Osteoblast (primary cell): ENCODE data around the gene GOLGA1. TPM values are rescaled to one million over a fixed set of nuclear protein-coding genes. Genes with fewer than 3 reads are reported as not detected.

Experiments used
- DNase-seq: peaks from one replicate; pipeline ENCODE4 v3.0.0; 2011; ENCODE audit warnings: low spot score, mixed read lengths; ENCODE audit not compliant: insufficient read length; ENCODE audit errors: missing footprints
- H2AFZ ChIP-seq: 2 replicates; pipeline ENCODE4 v1.6.0; 2011; ENCODE audit warnings: mild to moderate bottlenecking, low read length
- H3K27ac ChIP-seq: 2 replicates; pipeline ENCODE4 v1.5.1; 2011; ENCODE audit warnings: mild to moderate bottlenecking, low read depth, low read length, moderate library complexity
- H3K27me3 ChIP-seq: 2 replicates; pipeline ENCODE4 v1.6.0; 2012; ENCODE audit warnings: mild to moderate bottlenecking, control low read depth, inconsistent platforms, low read length, moderate library complexity; ENCODE audit not compliant: insufficient read depth
- H3K36me3 ChIP-seq: 2 replicates; pipeline ENCODE4 v1.5.1; 2011; ENCODE audit warnings: mild to moderate bottlenecking, low read length, control low read depth, moderate library complexity; ENCODE audit not compliant: insufficient read depth
- H3K4me1 ChIP-seq: 2 replicates; pipeline ENCODE4 v1.5.1; 2011; ENCODE audit warnings: mild to moderate bottlenecking, low read length, control low read depth, moderate library complexity; ENCODE audit not compliant: insufficient read depth
- H3K4me2 ChIP-seq: 2 replicates; pipeline ENCODE4 v1.6.0; 2011; ENCODE audit warnings: mild to moderate bottlenecking, low read length; ENCODE audit not compliant: insufficient read depth
- H3K4me3 ChIP-seq: fragments of 200-600 bp; sonication (generic); 3 replicates; pipeline ENCODE4 v1.5.1; 2012; ENCODE audit warnings: mild to moderate bottlenecking, low read length, inconsistent platforms; ENCODE audit not compliant: insufficient read depth
- H3K79me2 ChIP-seq: 2 replicates; pipeline ENCODE4 v1.6.0; 2012; ENCODE audit warnings: mild to moderate bottlenecking, low read length, control low read depth, inconsistent platforms; ENCODE audit not compliant: insufficient read depth
- H3K9me3 ChIP-seq: 2 replicates; pipeline ENCODE4 v1.5.1; 2011; ENCODE audit warnings: low read depth, low read length, control low read depth
- H4K20me1 ChIP-seq: 2 replicates; pipeline ENCODE4 v1.6.0; 2012; ENCODE audit warnings: mild to moderate bottlenecking, low read length, control low read depth; ENCODE audit not compliant: insufficient read depth
- total RNA-seq: library from RNA; depleted of rRNA; stranded (reverse); fragments of >200 nt; gene quantifications from 2 replicates; pipeline ENCODE4 v1.2.3, GENCODE V29; 2012
- TF ChIP-seq, protein P1 (sequence below): IDR thresholded peaks from 2 replicates; pipeline ENCODE4 v1.5.1; 2011; ENCODE audit warnings: mild to moderate bottlenecking, low read depth, low read length, moderate library complexity; ENCODE audit errors: extremely low read depth

The GOLGA1 gene
- total RNA-seq, 1 donor, result 13.4 TPM

DNA sequence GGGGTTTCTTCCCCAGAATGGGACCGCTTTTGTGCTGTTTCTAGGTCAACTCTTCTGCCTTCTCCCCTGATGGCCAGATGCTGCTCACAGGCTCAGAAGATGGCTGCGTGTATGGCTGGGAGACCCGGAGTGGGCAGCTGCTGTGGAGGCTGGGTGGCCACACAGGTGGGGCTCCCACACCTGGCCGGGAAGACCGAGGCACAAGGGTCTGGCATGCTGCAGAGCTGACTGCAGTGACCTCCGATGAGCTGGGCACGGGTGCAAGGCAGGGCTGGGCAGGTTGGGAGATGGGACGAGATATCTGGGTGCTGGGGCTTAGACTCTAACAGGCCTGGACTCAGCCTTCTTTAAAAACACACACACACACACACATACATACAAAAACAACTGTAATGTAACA is 86.7 kb downstream of the GOLGA1 start:
- peak; percentile 72 for DNase-seq
- Histone ChIP-seq H3K4me1 (peaks cover 12% of the 10 kb centered on the region), H3K27me3 (no peaks in the 10 kb centered on the region)

DNA sequence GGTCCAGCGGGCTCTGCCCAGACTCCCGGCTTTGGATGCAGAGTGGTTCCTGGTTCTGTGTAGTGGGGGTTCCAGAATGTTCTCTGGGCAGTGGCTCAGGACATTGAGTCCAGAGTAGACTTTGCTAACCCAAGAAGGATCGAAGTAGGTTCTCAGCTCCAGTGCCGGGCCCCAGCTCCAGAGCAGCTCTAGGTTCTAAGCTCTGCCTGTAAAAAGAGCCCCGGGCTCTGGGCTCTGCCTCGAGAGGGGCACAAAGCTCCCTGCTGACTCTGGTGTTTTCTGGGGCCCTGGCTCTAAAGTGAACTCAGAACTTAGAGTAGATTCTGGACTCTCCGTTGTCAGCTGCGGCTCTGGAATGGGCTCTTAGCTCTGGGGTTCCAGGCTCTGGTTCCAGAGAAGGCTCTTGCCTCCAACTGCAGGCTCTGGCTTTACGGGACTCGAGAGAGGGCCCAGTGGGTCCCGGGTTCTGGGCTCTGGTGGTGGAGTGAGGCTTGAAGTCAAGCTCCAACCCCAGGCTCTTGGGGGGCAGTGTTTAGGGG is 87.2 kb downstream of the GOLGA1 start:
- peak overlapping the region; percentile 22 for H2AFZ ChIP-seq
- peaks cover 4% of the 10 kb centered on the region for H3K79me2 ChIP-seq
- H3K9me3 ChIP-seq, result no peaks in the 10 kb centered on the region
- TF ChIP-seq, protein P1, sequence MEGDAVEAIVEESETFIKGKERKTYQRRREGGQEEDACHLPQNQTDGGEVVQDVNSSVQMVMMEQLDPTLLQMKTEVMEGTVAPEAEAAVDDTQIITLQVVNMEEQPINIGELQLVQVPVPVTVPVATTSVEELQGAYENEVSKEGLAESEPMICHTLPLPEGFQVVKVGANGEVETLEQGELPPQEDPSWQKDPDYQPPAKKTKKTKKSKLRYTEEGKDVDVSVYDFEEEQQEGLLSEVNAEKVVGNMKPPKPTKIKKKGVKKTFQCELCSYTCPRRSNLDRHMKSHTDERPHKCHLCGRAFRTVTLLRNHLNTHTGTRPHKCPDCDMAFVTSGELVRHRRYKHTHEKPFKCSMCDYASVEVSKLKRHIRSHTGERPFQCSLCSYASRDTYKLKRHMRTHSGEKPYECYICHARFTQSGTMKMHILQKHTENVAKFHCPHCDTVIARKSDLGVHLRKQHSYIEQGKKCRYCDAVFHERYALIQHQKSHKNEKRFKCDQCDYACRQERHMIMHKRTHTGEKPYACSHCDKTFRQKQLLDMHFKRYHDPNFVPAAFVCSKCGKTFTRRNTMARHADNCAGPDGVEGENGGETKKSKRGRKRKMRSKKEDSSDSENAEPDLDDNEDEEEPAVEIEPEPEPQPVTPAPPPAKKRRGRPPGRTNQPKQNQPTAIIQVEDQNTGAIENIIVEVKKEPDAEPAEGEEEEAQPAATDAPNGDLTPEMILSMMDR, result no peak
- peaks cover 22% of the 10 kb centered on the region for H3K36me3 ChIP-seq
- H3K4me2 ChIP-seq, result peak overlapping the region; percentile 85
- peaks cover 2% of the 10 kb centered on the region for H3K27me3 ChIP-seq
- H3K27ac ChIP-seq, result no peak overlapping the region
- DNase-seq, result no peak
- peaks cover 10% of the 10 kb centered on the region for H3K4me1 ChIP-seq
- H4K20me1 ChIP-seq, result peaks cover 26% of the 10 kb centered on the region
- peak overlapping the region; percentile 71 for H3K4me3 ChIP-seq

More for the DNA sequence above, 86.7 kb downstream of the GOLGA1 start:
- Histone ChIP-seq H3K9me3 (no peaks in the 10 kb centered on the region), H3K36me3 (peaks cover 27% of the 10 kb centered on the region), H3K4me2 (no peak overlapping the region), H2AFZ (no peak overlapping the region), H4K20me1 (peaks cover 31% of the 10 kb centered on the region), H3K79me2 (peaks cover 8% of the 10 kb centered on the region), H3K4me3 (no peak overlapping the region), H3K27ac (no peak overlapping the region)
- TF ChIP-seq, protein P1, result no peak

DNA sequence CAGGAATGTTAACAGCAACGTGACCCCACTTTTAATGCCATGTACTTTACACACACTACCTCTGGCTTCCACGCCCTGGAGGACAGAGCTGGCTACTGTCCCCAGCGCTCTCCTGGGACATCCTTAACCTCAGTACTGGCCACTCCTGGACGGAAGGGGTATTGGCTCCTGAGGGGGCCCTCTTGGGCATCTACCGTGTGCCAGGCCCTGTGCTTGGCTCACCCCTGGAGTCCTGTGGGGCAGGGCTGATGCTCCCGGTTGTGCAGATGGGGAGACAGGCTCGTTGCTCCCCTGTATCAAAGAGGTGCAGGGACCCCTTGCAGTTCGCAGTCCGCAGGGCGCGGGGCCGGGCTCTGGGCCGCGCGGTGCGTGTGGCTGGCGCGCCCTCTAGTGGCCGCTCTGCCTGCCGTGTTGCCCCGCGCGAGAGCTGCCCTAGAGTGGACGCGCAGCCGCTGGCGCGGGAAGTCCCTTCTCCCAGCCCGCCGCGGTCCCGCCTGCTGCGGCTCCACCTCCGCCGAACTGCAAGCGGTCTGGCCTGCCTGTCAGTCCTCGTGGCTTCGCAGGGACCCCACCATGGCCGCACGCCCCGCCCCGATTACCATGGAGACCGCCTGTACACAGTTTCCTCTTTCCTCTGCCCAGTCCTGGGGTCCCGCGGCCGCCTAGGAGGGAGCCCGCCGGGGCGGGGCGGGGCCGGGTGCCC is 87.9 kb downstream of the GOLGA1 start, which contains the start of gene WDR38:
Gene WDR38, plus strand, starts transcription at position 632 of the 703 bp plus-strand sequence. CDS start 72 bp downstream, outside the sequence.
- H4K20me1 ChIP-seq, result peaks cover 20% of the 10 kb centered on the region
- no peaks in the 10 kb centered on the region for H3K9me3 ChIP-seq
- H3K4me2 ChIP-seq, result peak within 1 kb of the TSS; percentile 85
- peaks cover 15% of the 10 kb centered on the region for H3K36me3 ChIP-seq
- H3K27me3 ChIP-seq, result peaks cover 2% of the 10 kb centered on the region
- H3K79me2 ChIP-seq, result no peaks in the 10 kb centered on the region
- peak; percentile 98 for DNase-seq
- peaks cover 10% of the 10 kb centered on the region for H3K4me1 ChIP-seq
- TF ChIP-seq, protein P1, result peak; percentile 74
- peak within 1 kb of the TSS; percentile 80 for H2AFZ ChIP-seq
- peak within 1 kb of the TSS; percentile 71 for H3K4me3 ChIP-seq
- H3K27ac ChIP-seq, result no peak within 1 kb of the TSS

DNA sequence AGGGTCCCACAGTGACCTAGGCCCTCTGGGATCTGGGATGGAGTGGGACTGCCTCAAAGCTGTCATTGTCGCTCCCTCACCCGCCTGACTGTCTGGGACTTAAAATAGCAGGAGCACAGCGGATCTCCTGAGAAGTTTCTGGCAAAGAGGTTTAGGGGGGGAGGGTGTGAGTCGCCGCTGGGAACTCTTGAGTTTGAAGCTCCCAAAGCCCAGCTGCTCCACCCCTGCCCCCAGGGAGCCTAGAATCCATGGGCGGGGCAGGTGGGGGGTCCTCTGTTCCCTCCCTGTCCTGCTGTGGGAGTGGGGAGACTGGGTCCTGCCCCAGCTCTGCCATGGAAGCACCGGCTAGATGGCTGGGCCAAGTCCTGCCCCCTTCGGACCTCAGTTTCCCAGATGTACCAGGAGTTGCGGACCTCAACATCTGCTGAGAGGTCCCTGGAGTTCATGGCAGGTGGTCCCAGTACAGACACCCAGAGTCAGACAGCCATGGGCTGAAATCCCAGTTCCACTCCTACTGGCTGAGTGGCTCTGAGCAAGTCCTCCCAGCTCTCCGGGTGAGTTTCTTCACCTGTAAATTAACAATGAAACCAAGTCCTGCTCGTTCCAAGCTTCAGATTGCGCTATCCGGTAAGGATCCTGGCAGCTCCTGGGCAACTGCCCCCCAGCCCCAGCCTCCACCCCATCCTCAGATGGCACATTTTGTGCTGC is 88.6 kb downstream of the GOLGA1 start:
- H3K27ac ChIP-seq, result no peak overlapping the region
- H2AFZ ChIP-seq, result no peak overlapping the region
- TF ChIP-seq, protein P1, result no peak

More for the DNA sequence above, 88.6 kb downstream of the GOLGA1 start:
- Histone ChIP-seq H3K79me2 (no peaks in the 10 kb centered on the region), H3K9me3 (no peaks in the 10 kb centered on the region), H3K4me2 (peak overlapping the region; percentile 85), H3K4me1 (peaks cover 10% of the 10 kb centered on the region), H4K20me1 (peaks cover 14% of the 10 kb centered on the region), H3K27me3 (peaks cover 2% of the 10 kb centered on the region), H3K36me3 (peaks cover 8% of the 10 kb centered on the region), H3K4me3 (no peak overlapping the region)
- DNase-seq, result peak; percentile 82
